IMR-90 (cell line): ENCODE results near the gene UBAP2L. TPM values are rescaled to one million over a fixed set of nuclear protein-coding genes. Genes with fewer than 3 reads are reported as not detected.

Source experiments
- ATAC-seq: fragments of 200-7000 bp; cut with Tn5 transposase; 2 replicates; pipeline ENCODE4 v1.9.1; 2020; ENCODE audit warnings: low read depth, mild to moderate bottlenecking, moderate library complexity
- BruUV-seq: library from RNA; stranded (reverse); fragments of 400-500 nt; replicated peaks from 2 replicates; lab custom pipeline; 2021; lab: Mats Ljungman, UMichigan
- CTCF ChIA-PET: fragments of 300-600 bp; formaldehyde crosslinking; extraction: SDS; loops from one replicate; lab custom pipeline; 2021; ENCODE audit warnings: antibody characterized with exemption; lab: Yijun Ruan, JAX
- POLR2A ChIA-PET: fragments of 300-600 bp; sonication (Branson Sonifier 250); formaldehyde crosslinking; loops from one replicate; lab custom pipeline; 2022; ENCODE audit warnings: antibody characterized with exemption; ENCODE audit not compliant: unreplicated experiment; lab: Charles Lee
- DNase-seq: peaks from one replicate; pipeline ENCODE4 v3.0.0; 2013
- H2AFZ ChIP-seq: replicated peaks from 2 replicates; pipeline ENCODE3; 2013; ENCODE audit warnings: low read length, mild to moderate bottlenecking; ENCODE audit not compliant: poor library complexity
- H2AK5ac ChIP-seq: 2 replicates; pipeline ENCODE4 v1.6.1; 2013; ENCODE audit warnings: low read depth, low read length, inconsistent platforms
- H2AK9ac ChIP-seq: replicated peaks from 2 replicates; pipeline ENCODE3; 2013; ENCODE audit warnings: mild to moderate bottlenecking, low read depth, low read length, moderate library complexity; ENCODE audit not compliant: poor library complexity
- H2BK120ac ChIP-seq: 2 replicates; pipeline ENCODE4 v1.6.1; 2013; ENCODE audit warnings: low read depth, low read length, inconsistent platforms
- H2BK15ac ChIP-seq: 3 replicates; pipeline ENCODE4 v1.6.1; 2013; ENCODE audit warnings: low read depth, low read length, inconsistent platforms
- H2BK20ac ChIP-seq: 2 replicates; pipeline ENCODE4 v1.6.1; 2013; ENCODE audit warnings: low read depth, mild to moderate bottlenecking, inconsistent platforms, low read length, moderate library complexity
- H2BK5ac ChIP-seq: 2 replicates; pipeline ENCODE4 v1.6.1; 2013; ENCODE audit warnings: mild to moderate bottlenecking, low read depth, low read length, inconsistent platforms; ENCODE audit not compliant: poor library complexity, severe bottlenecking
- H3K14ac ChIP-seq: replicated peaks from 2 replicates; pipeline ENCODE4 v1.6.1; 2013; ENCODE audit warnings: low read depth, low read length, inconsistent platforms
- H3K18ac ChIP-seq: 2 replicates; pipeline ENCODE4 v1.6.1; 2013; ENCODE audit warnings: low read depth, low read length, control low read depth
- H3K23ac ChIP-seq: 2 replicates; pipeline ENCODE4 v1.6.1; 2013; ENCODE audit warnings: low read depth, low read length, inconsistent platforms
- H3K27ac ChIP-seq: 2 replicates; pipeline ENCODE4 v1.5.1; 2013; ENCODE audit warnings: mild to moderate bottlenecking, control low read depth, low read length; ENCODE audit not compliant: insufficient read depth
- H3K27me3 ChIP-seq: 2 replicates; pipeline ENCODE4 v1.6.1; 2013; ENCODE audit warnings: low read length; ENCODE audit not compliant: control insufficient read depth, insufficient read depth
- H3K36me3 ChIP-seq: 2 replicates; pipeline ENCODE4 v1.6.1; 2013; ENCODE audit warnings: low read length, mixed read lengths; ENCODE audit not compliant: control insufficient read depth, insufficient read depth
- H3K4ac ChIP-seq: 2 replicates; pipeline ENCODE4 v1.6.1; 2013; ENCODE audit warnings: low read depth, low read length, inconsistent platforms
- H3K4me1 ChIP-seq: 2 replicates; pipeline ENCODE4 v1.6.1; 2013; ENCODE audit warnings: low read length, mixed read lengths; ENCODE audit not compliant: control insufficient read depth, insufficient read depth
- H3K4me2 ChIP-seq: 2 replicates; pipeline ENCODE4 v1.6.1; 2013; ENCODE audit warnings: low read depth, mild to moderate bottlenecking, control low read depth, low read length, moderate library complexity
- H3K4me3 ChIP-seq: 2 replicates; pipeline ENCODE4 v1.5.1; 2013; ENCODE audit warnings: low read depth, mild to moderate bottlenecking, control low read depth, low read length, moderate library complexity; ENCODE audit not compliant: insufficient read depth
- H3K56ac ChIP-seq: 2 replicates; pipeline ENCODE4 v1.6.1; 2013; ENCODE audit warnings: low read length, inconsistent platforms; ENCODE audit not compliant: insufficient read depth; ENCODE audit errors: extremely low read depth
- H3K79me1 ChIP-seq, 2 experiments: 2 replicates each; pipeline ENCODE4 v1.6.1; 2013; ENCODE audit warnings: low read length in 2 of 2, inconsistent platforms in 1 of 2, low read depth in 1 of 2
- H3K9ac ChIP-seq: 2 replicates; pipeline ENCODE4 v1.6.1; 2013; ENCODE audit warnings: low read depth, low read length, control low read depth
- H3K9me1 ChIP-seq: 2 replicates; pipeline ENCODE4 v1.6.1; 2013; ENCODE audit warnings: low read length, inconsistent platforms; ENCODE audit not compliant: insufficient read depth
- H3K9me3 ChIP-seq: 2 replicates; pipeline ENCODE4 v1.6.1; 2013; ENCODE audit warnings: low read length; ENCODE audit not compliant: control insufficient read depth, insufficient read depth
- H4K20me1 ChIP-seq: 2 replicates; pipeline ENCODE4 v1.6.1; 2013; ENCODE audit warnings: low read length, inconsistent platforms; ENCODE audit not compliant: insufficient read depth
- H4K5ac ChIP-seq: 2 replicates; pipeline ENCODE4 v1.6.1; 2013; ENCODE audit warnings: mild to moderate bottlenecking, low read depth, low read length, control low read depth
- H4K8ac ChIP-seq, 2 experiments: 2 replicates each; pipeline ENCODE4 v1.6.1; 2013; ENCODE audit warnings: low read depth in 2 of 2, low read length in 2 of 2, control low read depth in 1 of 2, inconsistent platforms in 1 of 2
- H4K91ac ChIP-seq: 2 replicates; pipeline ENCODE4 v1.6.1; 2013; ENCODE audit warnings: low read depth, low read length, inconsistent platforms; ENCODE audit not compliant: insufficient read depth
- CEBPB ChIP-seq: IDR thresholded peaks from 2 replicates; pipeline ENCODE4 v1.6.1; 2012; ENCODE audit warnings: low read depth, low read length, improper control_type of control experiment
- CHD1 ChIP-seq: IDR thresholded peaks from 2 replicates; pipeline ENCODE4 v1.6.1; 2012; ENCODE audit warnings: low read depth, low read length, improper control_type of control experiment
- FOS ChIP-seq: fragments of 150-350 bp; IDR thresholded peaks from 2 replicates; pipeline ENCODE4 v1.6.1; 2016; ENCODE audit warnings: low read depth, low read length
- MAFK ChIP-seq: IDR thresholded peaks from 2 replicates; pipeline ENCODE4 v1.6.1; 2012; ENCODE audit warnings: low read depth, low read length, improper control_type of control experiment
- MAZ ChIP-seq: IDR thresholded peaks from 2 replicates; pipeline ENCODE4 v1.6.1; 2012; ENCODE audit warnings: low read depth, mild to moderate bottlenecking, low read length, improper control_type of control experiment, moderate library complexity, borderline replicate concordance
- MXI1 ChIP-seq: IDR thresholded peaks from 2 replicates; pipeline ENCODE4 v1.6.1; 2012; ENCODE audit warnings: low read depth, mild to moderate bottlenecking, low read length, moderate library complexity, borderline replicate concordance
- NFE2L2 ChIP-seq: fragments of 150-350 bp; IDR thresholded peaks from 2 replicates; pipeline ENCODE4 v1.6.1; 2016; ENCODE audit warnings: low read depth, mild to moderate bottlenecking, low read length
- RAD21 ChIP-seq: IDR thresholded peaks from 2 replicates; pipeline ENCODE4 v1.6.1; 2012; ENCODE audit warnings: low read length, improper control_type of control experiment
- RFX5 ChIP-seq: IDR thresholded peaks from 2 replicates; pipeline ENCODE4 v1.8.0; 2012; ENCODE audit warnings: low read depth, mild to moderate bottlenecking, low read length, moderate library complexity
- WGBS, 2 experiments: methylation state at CpG; one replicate each; pipeline versions ENCODE4 v1.1.5 to v1.1.7; 2013; ENCODE audit warnings: missing lambda C conversion rate in 2 of 2; ENCODE audit not compliant: insufficient read length in 1 of 2; ENCODE audit errors: extremely low coverage in 2 of 2; 5-methylcytosine and 5-hydroxymethylcytosine counted together
- dilution Hi-C: fragments of 300-500 bp; cut with HindIII; formaldehyde crosslinking; loops from one replicate; pipeline ENCODE4 v1.14.3; 2018; ENCODE audit warnings: low sequenced_read_pairs; ENCODE audit not compliant: unreplicated experiment
- in situ Hi-C: fragments of 300-500 bp; cut with MboI; formaldehyde crosslinking; loops from 3 replicates; pipeline ENCODE4 v1.14.3; 2019; ENCODE audit warnings: low sequenced_read_pairs, inconsistent platforms, mixed read lengths
- intact Hi-C: fragments of 100-400 bp; cut with micrococcal nuclease; formaldehyde crosslinking; loops from 2 replicates; pipeline ENCODE4 v1.10.0; 2022
- polyA plus RNA-seq, 3 experiments: library from polyadenylated mRNA; depleted of rRNA; stranded (reverse); fragments of >200 nt; gene quantifications; 2 replicates each; pipeline ENCODE4 v1.2.3, GENCODE V29; 2012; ENCODE audit warnings: low replicate concordance in 1 of 3
- total RNA-seq: library from RNA; depleted of rRNA; stranded (reverse); fragments of >200 nt; gene quantifications from 2 replicates; pipeline ENCODE4 v1.2.3, GENCODE V29; 2012
- TF ChIP-seq, protein P1 (sequence below): fragments of 150-350 bp; IDR thresholded peaks from 2 replicates; pipeline ENCODE4 v1.6.1; 2017; ENCODE audit warnings: mild to moderate bottlenecking, antibody characterized with exemption, low read length, low read depth
- TF ChIP-seq, protein P2 (sequence below): fragments of 150-350 bp; IDR thresholded peaks from 2 replicates; pipeline ENCODE4 v1.6.1; 2016; ENCODE audit warnings: low read depth, mild to moderate bottlenecking, low read length, moderate library complexity, borderline replicate concordance

The UBAP2L gene
- total and polyA plus RNA-seq, 2 of the 4 experiments (the other 2 are of a cell fraction), result 57.5 to 149 TPM

DNA sequence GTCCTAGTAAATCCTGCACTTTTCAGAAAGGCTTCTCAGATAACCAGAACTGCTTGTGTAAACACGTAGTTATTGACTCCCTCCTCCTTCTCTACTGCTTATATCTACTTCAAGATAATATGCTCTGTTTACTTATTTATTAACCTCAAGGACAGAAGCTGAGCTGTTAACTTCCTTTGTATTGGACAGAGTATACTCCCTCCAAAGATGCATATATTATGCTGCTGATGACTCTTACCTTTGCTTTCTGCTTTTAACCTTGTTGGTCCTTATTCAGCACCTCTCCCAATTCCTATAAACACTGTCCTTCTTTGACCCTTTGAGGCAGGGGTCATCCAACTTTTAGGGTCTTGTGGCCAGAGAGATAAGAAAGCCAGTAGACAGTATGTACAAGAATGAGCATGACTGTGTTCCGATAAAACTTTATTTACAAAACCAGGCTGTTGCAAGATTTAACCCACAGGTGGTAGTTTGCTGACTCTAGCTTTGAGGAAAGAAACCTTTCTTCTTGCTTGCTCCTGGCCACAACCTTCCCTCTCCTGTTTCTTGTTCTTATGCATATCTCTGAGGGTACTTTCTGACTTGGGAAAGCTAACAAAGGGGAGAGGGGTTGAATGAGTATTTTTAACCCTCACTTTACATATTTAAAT lies 33.8 kb upstream of the UBAP2L start:
- no peak overlapping the region for H3K14ac ChIP-seq
- CTCF ChIA-PET, result no interaction called here

More for the DNA sequence above, 33.8 kb upstream of the UBAP2L start:
- in situ Hi-C loops, result no loop called here
- H3K9me1 ChIP-seq, result peaks cover 6% of the 10 kb centered on the region; the same call in 1 of the 2 replicates
- no peak overlapping the region for H2BK15ac ChIP-seq
- no peak overlapping the region for H4K5ac ChIP-seq
- H2BK20ac ChIP-seq, result no peak overlapping the region
- H3K9ac ChIP-seq, result no peak overlapping the region
- H2BK120ac ChIP-seq, result no peak overlapping the region
- H3K4me2 ChIP-seq, result no peak overlapping the region
- no peaks in the 10 kb centered on the region for H3K36me3 ChIP-seq
- no peak for ATAC-seq
- no peak overlapping the region for H3K18ac ChIP-seq
- peaks cover 0 to 8% of the 10 kb centered on the region in 2 experiments; a peak in 1 of 4 replicates for H3K79me1 ChIP-seq
- no peaks in the 10 kb centered on the region for H3K9me3 ChIP-seq
- no peak overlapping the region for H2AFZ ChIP-seq
- H3K27ac ChIP-seq, result no peak overlapping the region
- no peak overlapping the region for H2AK9ac ChIP-seq
- TF ChIP-seq FOS (no peak), MAZ (no peak), CEBPB (no peak), RAD21 (no peak), CHD1 (no peak), RFX5 (no peak), MXI1 (no peak), MAFK (no peak), NFE2L2 (no peak)
- TF ChIP-seq, protein P1, sequence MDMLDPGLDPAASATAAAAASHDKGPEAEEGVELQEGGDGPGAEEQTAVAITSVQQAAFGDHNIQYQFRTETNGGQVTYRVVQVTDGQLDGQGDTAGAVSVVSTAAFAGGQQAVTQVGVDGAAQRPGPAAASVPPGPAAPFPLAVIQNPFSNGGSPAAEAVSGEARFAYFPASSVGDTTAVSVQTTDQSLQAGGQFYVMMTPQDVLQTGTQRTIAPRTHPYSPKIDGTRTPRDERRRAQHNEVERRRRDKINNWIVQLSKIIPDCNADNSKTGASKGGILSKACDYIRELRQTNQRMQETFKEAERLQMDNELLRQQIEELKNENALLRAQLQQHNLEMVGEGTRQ, result no peak
- TF ChIP-seq, protein P2, sequence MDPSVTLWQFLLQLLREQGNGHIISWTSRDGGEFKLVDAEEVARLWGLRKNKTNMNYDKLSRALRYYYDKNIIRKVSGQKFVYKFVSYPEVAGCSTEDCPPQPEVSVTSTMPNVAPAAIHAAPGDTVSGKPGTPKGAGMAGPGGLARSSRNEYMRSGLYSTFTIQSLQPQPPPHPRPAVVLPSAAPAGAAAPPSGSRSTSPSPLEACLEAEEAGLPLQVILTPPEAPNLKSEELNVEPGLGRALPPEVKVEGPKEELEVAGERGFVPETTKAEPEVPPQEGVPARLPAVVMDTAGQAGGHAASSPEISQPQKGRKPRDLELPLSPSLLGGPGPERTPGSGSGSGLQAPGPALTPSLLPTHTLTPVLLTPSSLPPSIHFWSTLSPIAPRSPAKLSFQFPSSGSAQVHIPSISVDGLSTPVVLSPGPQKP, result no peak
- peaks cover 2% of the 10 kb centered on the region; the same call in 1 of the 2 replicates for H3K27me3 ChIP-seq
- no peak overlapping the region for H3K4ac ChIP-seq
- intact Hi-C loops, result no loop called here
- dilution Hi-C loops, result no loop called here
- peaks cover 9% of the 10 kb centered on the region for H4K20me1 ChIP-seq
- no TSS peak for BruUV-seq
- H3K56ac ChIP-seq, result no peak overlapping the region
- no peak overlapping the region for H4K91ac ChIP-seq
- no peak overlapping the region for H2BK5ac ChIP-seq
- H4K8ac ChIP-seq, result no peak overlapping the region
- no CpG with 5 or more reads among the region's 2 CpGs for WGBS, 2 experiments
- no peak overlapping the region for H2AK5ac ChIP-seq
- H3K23ac ChIP-seq, result no peak overlapping the region
- no peak for DNase-seq
- H3K4me3 ChIP-seq, result no peak overlapping the region
- peaks cover 4% of the 10 kb centered on the region for H3K4me1 ChIP-seq
- POLR2A ChIA-PET, result no interaction called here
